Measurements from ENCODE around the gene POLD2. TPM values are rescaled to one million over a fixed set of nuclear protein-coding genes. Genes with fewer than 3 reads are reported as not detected.

POLD2 gene
- total RNA-seq, 4 donors from 2014 or later = 50.8 to 69.0 (median 58.7) TPM

GRCh38 chr7:44153948-44154335 is 30.6 kb upstream of the POLD2 start:
- H3K4me3 ChIP-seq (ENCODE audit: low read depth, poor library complexity, severe bottlenecking) = no peak overlapping the region
- intact Hi-C loops (cut with DNase I; ENCODE audit: low total_unique reads) = no loop called here
- TF ChIP-seq POLR2A (IDR thresholded peaks at IDR 0.05) (no peak), CTCF (IDR thresholded peaks at IDR 0.05) (no peak)
- 83 to 92% methylated on average over 5 of the region's 5 CpGs for WGBS, 2 donors
- peak in 1 of 2 donors; percentile 64 for DNase-seq (ENCODE audit: low spot score in 2 of 2)

- intact Hi-C loops (cut with DNase I; ENCODE audit: low total_unique reads) = no loop called here
- DNase-seq (ENCODE audit: low spot score in 2 of 2) = peak in 1 of 2 donors; percentile 70
- no peak overlapping the region for H3K4me3 ChIP-seq (ENCODE audit: low read depth, poor library complexity, severe bottlenecking)
- no peak for TF ChIP-seq POLR2A (IDR thresholded peaks at IDR 0.05)
- TF ChIP-seq CTCF (IDR thresholded peaks at IDR 0.05) = no peak
- WGBS, 2 donors = 84 to 86% methylated on average over 21 of the region's 22 CpGs
Observed at GRCh38 chr7:44152971-44153947, 29.9 kb upstream of the POLD2 start.

GRCh38 chr7:44151956-44152355 is 28.6 kb upstream of the POLD2 start:
- H3K4me3 ChIP-seq (ENCODE audit: low read depth, poor library complexity, severe bottlenecking) = no peak overlapping the region
- intact Hi-C loops (cut with DNase I; ENCODE audit: low total_unique reads) = no loop called here
- 94 to 98% methylated on average over 9 of the region's 9 CpGs for WGBS, 2 donors
- DNase-seq (ENCODE audit: low spot score in 2 of 2) = peak in 1 of 2 donors; percentile 81
- TF ChIP-seq CTCF (IDR thresholded peaks at IDR 0.05) (no peak), POLR2A (IDR thresholded peaks at IDR 0.05) (no peak)

GRCh38 chr7:44150966-44151941 is 27.9 kb upstream of the POLD2 start:
- TF ChIP-seq POLR2A (IDR thresholded peaks at IDR 0.05) (no peak), CTCF (IDR thresholded peaks at IDR 0.05) (no peak)
- H3K4me3 ChIP-seq (ENCODE audit: low read depth, poor library complexity, severe bottlenecking) = no peak overlapping the region
- 87 to 90% methylated on average over 16 of the region's 16 CpGs for WGBS, 2 donors
- DNase-seq (ENCODE audit: low spot score in 2 of 2) = peak in 1 of 2 donors; percentile 59
- intact Hi-C loops (cut with DNase I; ENCODE audit: low total_unique reads) = no loop called here

- H3K4me3 ChIP-seq (ENCODE audit: low read depth, poor library complexity, severe bottlenecking) = no peak overlapping the region
- TF ChIP-seq CTCF (IDR thresholded peaks at IDR 0.05) (no peak), POLR2A (IDR thresholded peaks at IDR 0.05) (no peak)
- peak in 1 of 2 donors; percentile 58 for DNase-seq (ENCODE audit: low spot score in 2 of 2)
- intact Hi-C loops (cut with DNase I; ENCODE audit: low total_unique reads) = no loop called here
- 67 to 80% methylated on average over 5 of the region's 5 CpGs for WGBS, 2 donors
Observed at GRCh38 chr7:44150466-44150832, 27.1 kb upstream of the POLD2 start.
